ENCODE measurements around the gene RALGPS1. TPM values are rescaled to one million over a fixed set of nuclear protein-coding genes. Genes with fewer than 3 reads are reported as not detected.

The RALGPS1 gene
- polyA plus RNA-seq, 4 donors = 16.6 to 53.3 (median 26.8) TPM

- FAIRE-seq (no peak), DNase-seq (no peak)
- Histone ChIP-seq H3K9me3 (ENCODE audit: control insufficient read depth in 2 of 2, insufficient read depth in 1 of 2, low read depth in 1 of 2, low read length in 1 of 2) (no peaks in the 10 kb centered on the region), H3K27me3 (ENCODE audit: control insufficient read depth in 3 of 3, insufficient read depth in 3 of 3, low read length in 3 of 3) (no peaks in the 10 kb centered on the region), H3K27ac (ENCODE audit: low read depth in 1 of 3, low read length in 2 of 3) (no peak overlapping the region), H3K4me1 (ENCODE audit: control insufficient read depth in 3 of 3, insufficient read depth in 2 of 3, low read depth in 1 of 3, low read length in 2 of 3) (peaks cover 0 to 10% (median 3%) of the 10 kb centered on the region in 3 donors), H3K4me3 (ENCODE audit: low read depth in 1 of 3, low read length in 3 of 3) (no peak overlapping the region), H3K36me3 (ENCODE audit: control insufficient read depth in 3 of 3, insufficient read depth in 2 of 3, low read depth in 1 of 3, low read length in 3 of 3) (peaks cover 0 to 65% (median 3%) of the 10 kb centered on the region in 3 donors)
- 80 to 90% (median 89%) methylated on average over 11 of the region's 11 CpGs for WGBS, 3 donors
Observed at GRCh38 chr9:127107171-127107928, 192.8 kb downstream of the RALGPS1 start.

GRCh38 chr9:127107929-127108876, 193.6 kb downstream of the RALGPS1 start:
- no peak for FAIRE-seq
- no peak for DNase-seq

GRCh38 chr9:127109212-127109711, 194.7 kb downstream of the RALGPS1 start:
- FAIRE-seq = no peak
- WGBS, 3 donors = 70 to 80% (median 80%) methylated on average over 5 of the region's 5 CpGs
- DNase-seq = no peak
- Histone ChIP-seq H3K9me3 (ENCODE audit: control insufficient read depth in 2 of 2, insufficient read depth in 1 of 2, low read depth in 1 of 2, low read length in 1 of 2) (no peaks in the 10 kb centered on the region), H3K27ac (ENCODE audit: low read depth in 1 of 3, low read length in 2 of 3) (peak overlapping the region in 1 of 3 donors; percentile 68), H3K36me3 (ENCODE audit: control insufficient read depth in 3 of 3, insufficient read depth in 2 of 3, low read depth in 1 of 3, low read length in 3 of 3) (peaks cover 0 to 63% (median 3%) of the 10 kb centered on the region in 3 donors), H3K4me1 (ENCODE audit: control insufficient read depth in 3 of 3, insufficient read depth in 2 of 3, low read depth in 1 of 3, low read length in 2 of 3) (peaks cover 0 to 3% (median 0%) of the 10 kb centered on the region in 3 donors), H3K4me3 (ENCODE audit: low read depth in 1 of 3, low read length in 3 of 3) (no peak overlapping the region), H3K27me3 (ENCODE audit: control insufficient read depth in 3 of 3, insufficient read depth in 3 of 3, low read length in 3 of 3) (no peaks in the 10 kb centered on the region)

More at GRCh38 chr9:127107929-127108876, 193.6 kb downstream of the RALGPS1 start:
- peaks cover 0 to 8% (median 3%) of the 10 kb centered on the region in 3 donors for H3K4me1 ChIP-seq (ENCODE audit: control insufficient read depth in 3 of 3, insufficient read depth in 2 of 3, low read depth in 1 of 3, low read length in 2 of 3)
- no peaks in the 10 kb centered on the region for H3K27me3 ChIP-seq (ENCODE audit: control insufficient read depth in 3 of 3, insufficient read depth in 3 of 3, low read length in 3 of 3)
- 90 to 96% (median 95%) methylated on average over 36 to 38 of the region's 38 CpGs for WGBS, 3 donors
- H3K9me3 ChIP-seq (ENCODE audit: control insufficient read depth in 2 of 2, insufficient read depth in 1 of 2, low read depth in 1 of 2, low read length in 1 of 2) = no peaks in the 10 kb centered on the region
- peaks cover 0 to 66% (median 3%) of the 10 kb centered on the region in 3 donors for H3K36me3 ChIP-seq (ENCODE audit: control insufficient read depth in 3 of 3, insufficient read depth in 2 of 3, low read depth in 1 of 3, low read length in 3 of 3)
- H3K4me3 ChIP-seq (ENCODE audit: low read depth in 1 of 3, low read length in 3 of 3) = no peak overlapping the region
- H3K27ac ChIP-seq (ENCODE audit: low read depth in 1 of 3, low read length in 2 of 3) = peak overlapping the region in 1 of 3 donors; percentile 68

DNA sequence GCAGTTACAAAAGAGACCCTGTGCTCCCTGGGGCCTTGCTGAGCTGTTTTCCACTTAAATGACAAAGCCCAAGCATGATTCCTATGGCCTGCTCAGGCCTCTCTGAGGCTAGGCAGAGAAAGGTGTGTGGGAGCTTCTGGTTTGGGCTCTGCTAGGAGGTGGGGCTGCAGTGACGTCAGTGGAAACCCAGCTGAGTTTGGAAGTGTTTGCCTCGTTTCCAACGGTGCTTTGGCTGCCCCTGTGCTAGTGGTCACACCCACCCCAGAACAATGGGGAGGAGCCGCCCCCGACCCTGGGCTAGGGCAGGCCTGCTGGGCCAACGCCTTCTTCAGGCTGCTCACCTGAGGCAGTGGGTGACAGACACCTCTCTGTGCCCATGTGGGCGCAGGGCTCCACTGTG, 197.5 kb downstream of the RALGPS1 start:
- Histone ChIP-seq H3K4me1 (ENCODE audit: control insufficient read depth in 3 of 3, insufficient read depth in 2 of 3, low read depth in 1 of 3, low read length in 2 of 3) (peaks cover 0 to 3% (median 0%) of the 10 kb centered on the region in 3 donors), H3K27me3 (ENCODE audit: control insufficient read depth in 3 of 3, insufficient read depth in 3 of 3, low read length in 3 of 3) (no peaks in the 10 kb centered on the region), H3K27ac (ENCODE audit: low read depth in 1 of 3, low read length in 2 of 3) (no peak overlapping the region), H3K4me3 (ENCODE audit: low read depth in 1 of 3, low read length in 3 of 3) (no peak overlapping the region), H3K36me3 (ENCODE audit: control insufficient read depth in 3 of 3, insufficient read depth in 2 of 3, low read depth in 1 of 3, low read length in 3 of 3) (peaks cover 0 to 66% (median 0%) of the 10 kb centered on the region in 3 donors), H3K9me3 (ENCODE audit: control insufficient read depth in 2 of 2, insufficient read depth in 1 of 2, low read depth in 1 of 2, low read length in 1 of 2) (no peaks in the 10 kb centered on the region)
- DNase-seq = no peak
- 57 to 60% (median 58%) methylated on average over 7 of the region's 7 CpGs for WGBS, 3 donors
- FAIRE-seq = no peak

DNA sequence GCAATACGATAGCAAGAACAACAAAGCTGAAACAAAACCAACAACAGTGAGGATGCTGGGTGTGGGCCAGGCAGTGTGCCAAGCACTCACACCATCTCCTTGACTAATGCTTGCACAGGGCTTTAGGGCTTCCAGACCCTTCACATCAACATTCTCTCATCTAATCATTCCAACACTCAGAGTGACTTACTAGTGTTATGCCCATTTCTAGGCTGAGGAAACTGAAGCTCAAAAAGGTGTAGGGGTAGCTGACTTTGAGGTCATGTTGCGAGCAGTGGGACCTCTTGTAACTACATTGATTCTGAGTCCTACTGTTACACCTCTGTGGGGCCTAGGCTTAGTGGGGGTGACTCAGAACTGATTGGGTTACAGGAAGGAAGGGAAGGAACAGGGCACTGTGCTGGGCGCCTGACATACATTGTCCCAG, 198.2 kb downstream of the RALGPS1 start:
- 88 to 97% (median 93%) methylated on average over 3 of the region's 3 CpGs for WGBS, 3 donors
- H3K4me1 ChIP-seq (ENCODE audit: control insufficient read depth in 3 of 3, insufficient read depth in 2 of 3, low read depth in 1 of 3, low read length in 2 of 3) = peaks cover 0 to 3% (median 0%) of the 10 kb centered on the region in 3 donors
- no peaks in the 10 kb centered on the region for H3K9me3 ChIP-seq (ENCODE audit: control insufficient read depth in 2 of 2, insufficient read depth in 1 of 2, low read depth in 1 of 2, low read length in 1 of 2)
- H3K27me3 ChIP-seq (ENCODE audit: control insufficient read depth in 3 of 3, insufficient read depth in 3 of 3, low read length in 3 of 3) = no peaks in the 10 kb centered on the region
- H3K27ac ChIP-seq (ENCODE audit: low read depth in 1 of 3, low read length in 2 of 3) = no peak overlapping the region
- DNase-seq (no peak), FAIRE-seq (no peak)
- H3K4me3 ChIP-seq (ENCODE audit: low read depth in 1 of 3, low read length in 3 of 3) = no peak overlapping the region
- peaks cover 0 to 67% (median 0%) of the 10 kb centered on the region in 3 donors for H3K36me3 ChIP-seq (ENCODE audit: control insufficient read depth in 3 of 3, insufficient read depth in 2 of 3, low read depth in 1 of 3, low read length in 3 of 3)

GRCh38 chr9:127113191-127113972, 198.8 kb downstream of the RALGPS1 start:
- whole genome bisulfite sequencing, 3 donors = 77 to 86% (median 82%) methylated on average over 10 of the region's 10 CpGs
- no peaks in the 10 kb centered on the region for H3K9me3 ChIP-seq (ENCODE audit: control insufficient read depth in 2 of 2, insufficient read depth in 1 of 2, low read depth in 1 of 2, low read length in 1 of 2)
- DNase-seq (no peak), FAIRE-seq (no peak)
- H3K4me1 ChIP-seq (ENCODE audit: control insufficient read depth in 3 of 3, insufficient read depth in 2 of 3, low read depth in 1 of 3, low read length in 2 of 3) = peaks cover 0 to 3% (median 0%) of the 10 kb centered on the region in 3 donors
- peaks cover 0 to 66% (median 0%) of the 10 kb centered on the region in 3 donors for H3K36me3 ChIP-seq (ENCODE audit: control insufficient read depth in 3 of 3, insufficient read depth in 2 of 3, low read depth in 1 of 3, low read length in 3 of 3)
- H3K27me3 ChIP-seq (ENCODE audit: control insufficient read depth in 3 of 3, insufficient read depth in 3 of 3, low read length in 3 of 3) = no peaks in the 10 kb centered on the region
- no peak overlapping the region for H3K4me3 ChIP-seq (ENCODE audit: low read depth in 1 of 3, low read length in 3 of 3)
- H3K27ac ChIP-seq (ENCODE audit: low read depth in 1 of 3, low read length in 2 of 3) = no peak overlapping the region

GRCh38 chr9:127114606-127115005, 200.0 kb downstream of the RALGPS1 start:
- Histone ChIP-seq H3K36me3 (ENCODE audit: control insufficient read depth in 3 of 3, insufficient read depth in 2 of 3, low read depth in 1 of 3, low read length in 3 of 3) (peaks cover 0 to 72% (median 2%) of the 10 kb centered on the region in 3 donors), H3K4me1 (ENCODE audit: control insufficient read depth in 3 of 3, insufficient read depth in 2 of 3, low read depth in 1 of 3, low read length in 2 of 3) (peaks cover 0 to 3% (median 0%) of the 10 kb centered on the region in 3 donors), H3K27me3 (ENCODE audit: control insufficient read depth in 3 of 3, insufficient read depth in 3 of 3, low read length in 3 of 3) (no peaks in the 10 kb centered on the region), H3K4me3 (ENCODE audit: low read depth in 1 of 3, low read length in 3 of 3) (no peak overlapping the region), H3K9me3 (ENCODE audit: control insufficient read depth in 2 of 2, insufficient read depth in 1 of 2, low read depth in 1 of 2, low read length in 1 of 2) (no peaks in the 10 kb centered on the region), H3K27ac (ENCODE audit: low read depth in 1 of 3, low read length in 2 of 3) (no peak overlapping the region)
- DNase-seq = no peak
- WGBS, 3 donors = 89 to 92% (median 91%) methylated on average over 5 of the region's 5 CpGs
- no peak for FAIRE-seq
